Heart right ventricle (tissue), 16 donors: ENCODE results near the gene IGF2BP2. TPM values are rescaled to one million over a fixed set of nuclear protein-coding genes. Genes with fewer than 3 reads are reported as not detected.

Source experiments
- ATAC-seq, 8 donors: fragments of 200-7000 bp; cut with Tn5 transposase; one replicate each; pipeline ENCODE4 v1.9.1; 2020; ENCODE audit warnings: mild to moderate bottlenecking in 8 of 8, moderate library complexity in 8 of 8, moderate number of reproducible peaks in 1 of 8
- DNase-seq, 2 donors: peaks; one replicate each; pipeline ENCODE4 v3.0.0-alpha.2; 2020
- H3K27ac ChIP-seq, 10 donors: fragments of 200-600 bp; sonication (generic) in 2 of 10; one replicate each; pipeline versions ENCODE4 v1.5.0 to v1.8.0; 2020 to 2022; ENCODE audit warnings: mild to moderate bottlenecking in 3 of 10
- H3K27me3 ChIP-seq, 7 donors: fragments of 200-600 bp; one replicate each; pipeline ENCODE4 v1.8.0; 2021 to 2022; ENCODE audit warnings: mild to moderate bottlenecking in 2 of 7
- H3K36me3 ChIP-seq, 9 donors: fragments of 200-600 bp; sonication (generic) in 1 of 9; one replicate each; pipeline versions ENCODE4 v1.5.0 to v1.8.0; 2020 to 2022; ENCODE audit warnings: mild to moderate bottlenecking in 2 of 9
- H3K4me1 ChIP-seq, 9 donors: fragments of 200-600 bp; sonication (generic) in 1 of 9; one replicate each; pipeline versions ENCODE4 v1.5.0 to v1.8.0; 2020 to 2022; ENCODE audit warnings: mild to moderate bottlenecking in 4 of 9
- H3K4me3 ChIP-seq, 10 donors: fragments of 200-600 bp; sonication (generic) in 2 of 10; one replicate each; pipeline versions ENCODE4 v1.5.0 to v1.8.0; 2020 to 2022; ENCODE audit warnings: mild to moderate bottlenecking in 7 of 10, moderate library complexity in 2 of 10
- H3K9me3 ChIP-seq, 11 donors: fragments of 200-600 bp in 10 of 11; sonication (generic) in 2 of 11; one replicate each; pipeline versions ENCODE4 v1.5.0 to v1.8.0; 2013 to 2022; ENCODE audit warnings: mild to moderate bottlenecking in 2 of 11, control low read depth in 1 of 11, moderate library complexity in 1 of 11
- CTCF ChIP-seq, 9 donors: fragments of 200-600 bp; sonication (generic) in 2 of 9; IDR thresholded peaks; one replicate each; pipeline versions ENCODE4 v1.5.0 to v1.8.0; 2021 to 2022; ENCODE audit warnings: antibody characterized with exemption in 9 of 9, mild to moderate bottlenecking in 5 of 9, moderate library complexity in 1 of 9
- WGBS, 2 donors: extraction: QIAGEN DNeasy Blood & Tissue Kit; methylation state at CpG; one replicate each; pipeline ENCODE4 v1.1.7; 2013; ENCODE audit warnings: inconsistent platforms in 1 of 2; 5-methylcytosine and 5-hydroxymethylcytosine counted together
- intact Hi-C, 10 donors: fragments of 100-400 bp; cut with DNase I; formaldehyde crosslinking; loops; one replicate each; pipeline versions ENCODE4 v1.11.1 to v1.14.2; 2022
- polyA plus RNA-seq, 2 donors: library from polyadenylated mRNA; stranded (reverse); fragments of 200-250 nt; gene quantifications; one replicate each; pipeline ENCODE4 v1.2.3, GENCODE V29; 2013
- total RNA-seq, 10 donors: library from RNA; stranded (reverse); fragmentation: NEBNext Ultra II Directional in 3 of 10; extraction: Animal tissue kit (Norgen Biotek cat#: 25700) in 3 of 10; gene quantifications; one replicate each; pipeline versions ENCODE4 v1.2.1 to v1.2.4, GENCODE V29; 2021 to 2023
- donor health status: Arrhythmogenic right ventricular cardiomyopathy.
- donor health status: ischemic (EF 13 %, LVEDD 7.1; RV severe dilation, severe dysfunction).
- donor health status: healthy with polysubstance abuse.
- donor health status: DM: no; HTN: yes; CAD: no.
- donor health status: DM: no; HTN: no; CAD: no.
- donor health status: ischemic (EF 25% LVEDD 6.9; RV normal size, moderate dysfunction).
- donor health status: ischemic (EF 25% LVEDD 5.7; RV mildly dilated, moderate dysfunction).
- donor health status: healthy.
- donor health status: DM: yes; HTN: yes; CAD: no.
- donor health status: Ischemic cardiomyopathy.
- donor health status: ischemic (EF 35%, LVEDD 5.7; RV mildly dilated, moderate dysfunction).
- donor health status: nonischemic (EF 11% LVEDD 7.7; RV severe dilation, severe dysfunction).
- donor health status: DM: yes; HTN: yes; CAD: no.
- donor health status: PGD.
- donor health status: ischemic (EF 29% LVEDD 5.4; RV normal size, mild dysfunction).
- donor health status: nonischemic (EF 23%, LVEDD 6.1; RV moderate dilation, normal function).

Gene IGF2BP2
- total and polyA plus RNA-seq, 12 donors = 9.4 to 17.8 (median 15.4) TPM

GRCh38 chr3:185657211-185657610, 167.6 kb downstream of the IGF2BP2 start:
- 94 to 98% methylated on average over 12 of the region's 12 CpGs for WGBS, 2 donors
- Histone ChIP-seq H3K36me3 (no peaks in the 10 kb centered on the region), H3K4me3 (no peak overlapping the region), H3K4me1 (peaks cover 0 to 38% (median 11%) of the 10 kb centered on the region in 9 donors), H3K9me3 (no peaks in the 10 kb centered on the region), H3K27ac (peak overlapping the region in 4 of 10 donors; percentile 19 to 40 (median 35)), H3K27me3 (no peaks in the 10 kb centered on the region)
- intact Hi-C loops = no loop called here
- DNase-seq (no peak), ATAC-seq (no peak)
- no peak for TF ChIP-seq CTCF (IDR thresholded peaks at IDR 0.05)

- intact Hi-C loops = no loop called here
- no peak for TF ChIP-seq CTCF (IDR thresholded peaks at IDR 0.05)
- Histone ChIP-seq H3K9me3 (no peaks in the 10 kb centered on the region), H3K27me3 (no peaks in the 10 kb centered on the region), H3K4me1 (peaks cover 0 to 38% (median 11%) of the 10 kb centered on the region in 9 donors), H3K4me3 (no peak overlapping the region), H3K36me3 (no peaks in the 10 kb centered on the region), H3K27ac (peak overlapping the region in 9 of 10 donors; percentile 19 to 72 (median 43))
- DNase-seq (peak in 1 of 2 donors; percentile 36), ATAC-seq (peak; percentile 45 to 77 (median 66))
- WGBS, 2 donors = 71% methylated on average over 8 of the region's 8 CpGs
These were observed 168.5 kb downstream of the IGF2BP2 start for GRCh38 chr3:185656321-185656840.

DNA sequence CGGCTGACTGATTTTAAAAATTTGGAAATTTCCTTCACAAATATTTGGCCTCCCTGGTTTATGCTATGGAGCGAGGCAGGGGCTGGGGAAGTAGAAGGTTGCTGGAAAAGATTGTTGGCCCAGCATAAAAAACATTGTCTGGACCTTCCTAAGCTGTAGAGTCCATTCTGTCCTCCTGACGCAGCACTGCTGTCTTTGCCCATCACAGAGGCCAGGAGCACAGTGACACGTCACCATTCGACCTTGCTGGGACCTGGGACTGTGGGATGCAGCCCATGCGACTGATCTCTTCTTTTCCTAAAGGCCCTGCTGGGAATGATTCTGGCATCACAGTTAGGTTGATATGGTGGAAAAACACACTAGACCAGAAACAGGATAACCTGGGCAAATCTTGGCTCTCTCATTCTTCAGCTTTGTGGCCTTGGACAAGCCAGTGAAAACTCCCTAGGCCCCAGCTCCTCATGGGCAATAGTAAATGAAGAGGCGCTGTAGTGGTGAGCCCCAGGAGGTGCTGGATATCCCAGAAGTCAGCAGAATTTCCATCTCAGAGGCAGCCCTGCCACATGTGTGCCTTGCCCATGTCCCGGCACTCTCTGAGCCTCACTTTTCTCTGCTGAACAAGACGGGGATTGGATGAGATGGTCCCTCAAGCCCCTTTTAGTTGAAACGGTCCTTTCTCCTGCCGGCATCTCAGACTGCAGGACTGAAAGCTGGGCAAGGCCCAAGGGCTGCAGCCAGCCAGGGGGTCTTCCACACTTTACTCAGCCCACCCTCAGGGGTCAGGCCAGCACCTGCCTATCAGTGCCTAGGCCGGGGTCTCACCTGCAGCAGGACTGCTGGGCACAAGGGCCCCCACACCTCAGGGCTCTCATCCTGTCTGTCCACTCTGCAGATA, 169.2 kb downstream of the IGF2BP2 start:
- 87 to 90% methylated on average over 12 of the region's 12 CpGs for WGBS, 2 donors
- TF ChIP-seq CTCF (IDR thresholded peaks at IDR 0.05) = no peak
- no peaks in the 10 kb centered on the region for H3K36me3 ChIP-seq
- no peaks in the 10 kb centered on the region for H3K9me3 ChIP-seq
- peak overlapping the region in 9 of 10 donors; percentile 6 to 72 (median 44) for H3K27ac ChIP-seq
- DNase-seq (no peak), ATAC-seq (peak in 1 of 8 donors; percentile 3)
- intact Hi-C loops = no loop called here
- H3K4me1 ChIP-seq = peaks cover 0 to 38% (median 11%) of the 10 kb centered on the region in 9 donors
- no peaks in the 10 kb centered on the region for H3K27me3 ChIP-seq
- no peak overlapping the region for H3K4me3 ChIP-seq

DNA sequence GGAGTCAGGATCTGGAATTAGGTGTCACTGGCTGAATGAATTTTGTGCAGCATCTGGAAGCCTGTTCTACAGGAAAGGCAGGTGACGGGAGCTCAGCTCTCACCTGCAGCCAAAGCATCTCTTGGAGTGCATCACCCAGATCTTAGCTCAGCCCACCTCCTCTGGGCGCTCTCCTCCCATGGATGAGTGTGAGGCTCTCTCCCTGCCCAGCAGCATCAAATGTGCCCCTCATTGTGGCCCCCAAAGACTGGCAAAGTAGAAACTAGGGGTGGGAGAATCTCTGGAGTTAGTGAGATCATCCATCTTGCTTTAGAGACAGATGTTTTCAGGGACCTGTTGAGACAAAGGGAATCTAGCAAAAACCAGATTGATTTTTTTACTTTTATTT, 170.1 kb downstream of the IGF2BP2 start:
- peaks cover 0 to 29% (median 9%) of the 10 kb centered on the region in 9 donors for H3K4me1 ChIP-seq
- no peaks in the 10 kb centered on the region for H3K9me3 ChIP-seq
- DNase-seq (no peak), ATAC-seq (no peak)
- WGBS, 2 donors = 95 to 97% methylated on average over 2 of the region's 2 CpGs
- no peak overlapping the region for H3K4me3 ChIP-seq
- no peaks in the 10 kb centered on the region for H3K36me3 ChIP-seq
- no peak for TF ChIP-seq CTCF (IDR thresholded peaks at IDR 0.05)
- intact Hi-C loops = no loop called here
- no peak overlapping the region for H3K27ac ChIP-seq
- H3K27me3 ChIP-seq = no peaks in the 10 kb centered on the region
